HL-60 (cell line): ENCODE results near the gene TLX1.
"Not testable (repeated sequence)": the region's sequence is repeated elsewhere in the genome, so short reads cannot be mapped to it uniquely, and the experiment has no call there.

Experiments
- DNase-seq, 2 experiments: peaks; one replicate each; pipeline ENCODE4 v3.0.0-alpha.2; 2010 to 2020; ENCODE audit warnings: low read depth in 1 of 2, low spot score in 1 of 2
- H3K27ac ChIP-seq: fragments of 250-450 bp; sonication (Bioruptor Pico); replicated peaks from 2 replicates; pipeline ENCODE4 v1.5.1; 2020; ENCODE audit warnings: mild to moderate bottlenecking, moderate library complexity
- H3K27me3 ChIP-seq: fragments of 250-450 bp; sonication (Bioruptor Pico); 2 replicates; pipeline ENCODE4 v1.5.1; 2021; ENCODE audit warnings: mild to moderate bottlenecking, moderate library complexity; ENCODE audit not compliant: insufficient read depth, poor library complexity, severe bottlenecking
- H3K4me3 ChIP-seq: replicated peaks from 2 replicates; pipeline ENCODE4 v1.5.1; 2011; ENCODE audit warnings: mild to moderate bottlenecking, control low read depth, low read length; ENCODE audit not compliant: insufficient read depth
- CTCF ChIP-seq: IDR thresholded peaks from one replicate; pipeline ENCODE4 v1.5.1; 2011; ENCODE audit warnings: low read length, control low read depth, inconsistent platforms; ENCODE audit not compliant: insufficient read depth
- GABPA ChIP-seq: IDR thresholded peaks from 2 replicates; pipeline ENCODE4 v1.6.1; 2012; ENCODE audit warnings: low read depth
- POLR2AphosphoS5 ChIP-seq: IDR thresholded peaks from 2 replicates; pipeline ENCODE4 v1.6.1; 2012; ENCODE audit warnings: low read depth
- SPI1 ChIP-seq: IDR thresholded peaks from 2 replicates; pipeline ENCODE4 v1.6.1; 2012; ENCODE audit warnings: low read depth, mild to moderate bottlenecking, borderline replicate concordance
- TF ChIP-seq, protein P1 (sequence below): IDR thresholded peaks from 2 replicates; pipeline ENCODE4 v1.6.1; 2012; ENCODE audit warnings: low read depth; ENCODE audit not compliant: insufficient replicate concordance

The TLX1 gene

GRCh38 chr10:101151395-101151794 lies 20.3 kb downstream of the TLX1 start:
- H3K27me3 ChIP-seq, result peaks cover 31% of the 10 kb centered on the region
- H3K4me3 ChIP-seq, result no peak overlapping the region
- TF ChIP-seq GABPA, result no peak
- H3K27ac ChIP-seq, result no peak overlapping the region
- no peak for DNase-seq

GRCh38 chr10:101152316-101152715 lies 21.2 kb downstream of the TLX1 start:
- no peak for DNase-seq
- H3K4me3 ChIP-seq, result no peak overlapping the region
- no peak overlapping the region for H3K27ac ChIP-seq
- TF ChIP-seq SPI1 (no peak), POLR2AphosphoS5 (no peak), CTCF (no peak), GABPA (no peak)
- TF ChIP-seq, protein P1, sequence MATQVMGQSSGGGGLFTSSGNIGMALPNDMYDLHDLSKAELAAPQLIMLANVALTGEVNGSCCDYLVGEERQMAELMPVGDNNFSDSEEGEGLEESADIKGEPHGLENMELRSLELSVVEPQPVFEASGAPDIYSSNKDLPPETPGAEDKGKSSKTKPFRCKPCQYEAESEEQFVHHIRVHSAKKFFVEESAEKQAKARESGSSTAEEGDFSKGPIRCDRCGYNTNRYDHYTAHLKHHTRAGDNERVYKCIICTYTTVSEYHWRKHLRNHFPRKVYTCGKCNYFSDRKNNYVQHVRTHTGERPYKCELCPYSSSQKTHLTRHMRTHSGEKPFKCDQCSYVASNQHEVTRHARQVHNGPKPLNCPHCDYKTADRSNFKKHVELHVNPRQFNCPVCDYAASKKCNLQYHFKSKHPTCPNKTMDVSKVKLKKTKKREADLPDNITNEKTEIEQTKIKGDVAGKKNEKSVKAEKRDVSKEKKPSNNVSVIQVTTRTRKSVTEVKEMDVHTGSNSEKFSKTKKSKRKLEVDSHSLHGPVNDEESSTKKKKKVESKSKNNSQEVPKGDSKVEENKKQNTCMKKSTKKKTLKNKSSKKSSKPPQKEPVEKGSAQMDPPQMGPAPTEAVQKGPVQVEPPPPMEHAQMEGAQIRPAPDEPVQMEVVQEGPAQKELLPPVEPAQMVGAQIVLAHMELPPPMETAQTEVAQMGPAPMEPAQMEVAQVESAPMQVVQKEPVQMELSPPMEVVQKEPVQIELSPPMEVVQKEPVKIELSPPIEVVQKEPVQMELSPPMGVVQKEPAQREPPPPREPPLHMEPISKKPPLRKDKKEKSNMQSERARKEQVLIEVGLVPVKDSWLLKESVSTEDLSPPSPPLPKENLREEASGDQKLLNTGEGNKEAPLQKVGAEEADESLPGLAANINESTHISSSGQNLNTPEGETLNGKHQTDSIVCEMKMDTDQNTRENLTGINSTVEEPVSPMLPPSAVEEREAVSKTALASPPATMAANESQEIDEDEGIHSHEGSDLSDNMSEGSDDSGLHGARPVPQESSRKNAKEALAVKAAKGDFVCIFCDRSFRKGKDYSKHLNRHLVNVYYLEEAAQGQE, result no peak
- peaks cover 27% of the 10 kb centered on the region for H3K27me3 ChIP-seq

DNA sequence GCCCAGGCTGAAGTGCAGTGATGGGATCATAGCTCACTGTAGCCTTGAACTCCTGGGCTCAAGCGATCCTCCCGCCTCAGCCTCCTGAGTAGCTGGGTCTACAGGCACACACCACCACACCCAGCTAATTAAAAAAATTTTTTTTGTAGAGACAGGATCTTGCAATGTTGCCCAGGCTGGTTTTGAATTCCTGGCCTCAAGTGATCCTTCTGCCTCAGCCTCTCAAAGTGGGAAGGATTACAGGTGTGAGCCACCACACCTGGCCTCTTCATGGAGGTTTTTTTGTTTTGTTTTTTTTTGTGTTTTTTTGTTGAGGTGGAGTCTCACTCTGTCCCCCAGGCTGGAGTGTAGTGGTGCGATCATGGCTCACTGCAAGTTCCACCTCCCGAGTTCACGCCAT lies 23.4 kb downstream of the TLX1 start:
- peaks cover 26% of the 10 kb centered on the region for H3K27me3 ChIP-seq
- not testable (repeated sequence) for DNase-seq

GRCh38 chr10:101155896-101156295 lies 24.8 kb downstream of the TLX1 start:
- DNase-seq, result no peak
- peaks cover 27% of the 10 kb centered on the region for H3K27me3 ChIP-seq
- H3K4me3 ChIP-seq, result no peak overlapping the region
- TF ChIP-seq SPI1 (no peak), CTCF (no peak), POLR2AphosphoS5 (no peak), GABPA (no peak)
- TF ChIP-seq, protein P1, result no peak
- H3K27ac ChIP-seq, result no peak overlapping the region

More for the DNA sequence above, 23.4 kb downstream of the TLX1 start:
- not testable (repeated sequence) for H3K4me3 ChIP-seq, H3K27ac ChIP-seq

GRCh38 chr10:101157756-101158458 lies 26.8 kb downstream of the TLX1 start:
- no peak overlapping the region for H3K27ac ChIP-seq
- no peak for DNase-seq
- TF ChIP-seq, protein P1, result no peak
- TF ChIP-seq GABPA (no peak), SPI1 (no peak), CTCF (no peak), POLR2AphosphoS5 (no peak)
- H3K27me3 ChIP-seq, result peaks cover 36% of the 10 kb centered on the region
- H3K4me3 ChIP-seq, result no peak overlapping the region
